Stimulated activated CD4-positive, alpha-beta T cell treated with anti-CD3 and anti-CD28 coated beads, TNF-alpha, amount 100 ng/mL, for 1 hour (primary cell): ENCODE measurements around the gene PRDM2.

Experiments
- DNase-seq, 3 donors: peaks; one replicate each; pipeline ENCODE4 v3.0.0-alpha.2; 2020; ENCODE audit warnings: low read depth in 3 of 3, low spot score in 1 of 3

PRDM2 gene

DNA sequence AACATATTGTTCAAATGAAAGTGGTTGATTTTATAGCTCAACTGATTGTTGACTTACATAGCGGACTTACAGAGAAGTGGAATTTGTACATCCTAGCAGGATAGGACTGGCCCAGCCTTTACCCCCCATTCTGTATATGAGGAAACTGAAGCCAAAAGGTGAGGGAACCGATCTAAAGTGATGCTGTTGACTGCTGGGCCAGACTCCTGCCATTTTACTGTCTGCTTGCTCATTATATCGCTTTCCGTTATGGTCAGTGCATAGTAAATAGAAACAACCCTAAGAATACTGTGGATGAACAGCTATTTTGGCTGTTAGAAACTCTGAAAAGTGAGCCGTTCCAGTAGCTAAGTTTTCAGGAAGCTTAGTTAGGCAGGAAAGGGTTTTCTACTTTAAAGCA, 31.9 kb downstream of the PRDM2 start:
- DNase-seq = no peak

DNA sequence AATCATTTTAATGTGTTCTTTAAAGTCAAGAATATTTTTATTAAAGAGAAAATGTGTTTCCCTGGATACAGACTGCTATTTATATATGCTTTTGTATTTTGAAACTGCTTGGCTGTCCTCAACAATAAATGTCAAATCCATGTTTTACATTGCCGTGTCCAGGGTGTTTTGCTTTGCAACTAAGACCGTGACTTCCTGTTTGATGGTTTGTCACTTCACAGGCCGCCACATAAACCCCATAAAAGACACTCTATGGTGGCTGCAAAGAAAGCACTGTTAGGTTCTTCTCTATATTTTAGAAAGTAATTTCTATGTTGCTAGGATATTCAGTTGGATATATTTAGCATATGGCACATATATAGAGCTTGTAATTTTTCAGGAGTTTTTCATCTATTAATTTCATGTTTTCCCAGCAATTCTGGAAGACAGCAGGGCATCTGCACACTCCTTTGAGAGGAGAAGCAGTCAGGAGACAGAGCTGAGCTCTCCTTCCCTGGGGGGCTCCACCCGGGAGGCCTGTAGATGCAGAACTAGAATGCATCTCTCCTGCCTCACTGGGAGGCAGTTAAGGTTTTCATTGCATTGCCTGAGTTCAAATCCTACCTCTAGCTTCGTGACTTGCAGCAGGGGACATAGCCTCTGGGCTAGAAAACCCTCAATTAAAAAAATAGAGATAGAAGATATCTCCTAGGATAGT, 33.1 kb downstream of the PRDM2 start:
- no peak for DNase-seq

DNA sequence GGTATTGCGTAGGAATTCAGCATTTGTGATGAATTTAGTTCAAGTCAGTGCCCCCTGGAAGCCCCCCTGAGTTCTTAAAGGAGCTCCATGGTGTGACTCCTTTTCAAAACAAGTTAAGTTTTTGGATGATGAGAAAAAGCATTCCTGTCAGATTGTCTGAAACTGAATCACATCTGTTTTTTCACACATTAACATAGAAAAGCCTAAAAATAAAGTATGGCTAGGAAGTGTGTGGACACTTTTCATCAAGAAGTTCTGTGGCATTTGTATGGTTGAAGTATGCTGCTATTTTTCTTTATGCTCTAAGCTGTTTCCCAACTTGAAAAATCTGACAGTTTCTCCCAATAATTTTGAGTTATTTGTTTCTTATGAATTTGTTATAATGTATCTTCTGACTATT, 33.7 kb downstream of the PRDM2 start:
- DNase-seq = no peak

DNA sequence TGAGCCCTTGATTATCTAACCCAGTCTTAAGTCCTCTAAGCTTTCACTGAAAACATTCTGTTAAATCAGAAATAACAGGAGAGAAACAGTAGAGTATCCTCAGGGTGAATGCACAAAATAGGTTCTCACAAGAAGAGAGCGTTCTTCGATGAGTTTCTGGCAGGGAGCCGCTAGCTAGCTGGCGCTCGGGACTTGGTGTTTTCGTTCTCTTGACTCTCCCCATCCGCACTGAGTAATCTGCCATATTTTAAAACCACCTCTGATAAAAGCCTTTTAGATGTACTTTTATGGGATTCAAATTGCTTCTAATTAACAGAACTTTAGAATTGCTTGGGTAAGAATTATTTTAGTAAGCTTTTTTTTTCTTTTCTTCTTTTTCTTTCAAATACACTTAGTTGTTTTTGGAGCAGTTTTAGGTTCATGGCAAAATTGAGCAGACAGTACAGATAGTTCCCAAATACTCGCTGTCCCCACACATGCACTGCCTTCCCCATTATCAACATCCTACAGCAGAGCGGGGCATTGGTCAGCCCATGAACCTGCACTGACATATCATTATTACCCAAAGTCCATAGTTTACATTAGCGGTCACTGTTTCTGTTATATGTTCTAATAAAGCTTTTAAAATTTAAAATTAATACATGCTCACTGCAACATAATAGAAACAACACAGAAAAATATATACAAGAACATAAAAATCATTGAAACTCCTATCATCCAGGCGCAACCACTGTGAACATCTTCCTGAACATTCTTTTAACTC, 35.4 kb downstream of the PRDM2 start:
- DNase-seq = no peak

DNA sequence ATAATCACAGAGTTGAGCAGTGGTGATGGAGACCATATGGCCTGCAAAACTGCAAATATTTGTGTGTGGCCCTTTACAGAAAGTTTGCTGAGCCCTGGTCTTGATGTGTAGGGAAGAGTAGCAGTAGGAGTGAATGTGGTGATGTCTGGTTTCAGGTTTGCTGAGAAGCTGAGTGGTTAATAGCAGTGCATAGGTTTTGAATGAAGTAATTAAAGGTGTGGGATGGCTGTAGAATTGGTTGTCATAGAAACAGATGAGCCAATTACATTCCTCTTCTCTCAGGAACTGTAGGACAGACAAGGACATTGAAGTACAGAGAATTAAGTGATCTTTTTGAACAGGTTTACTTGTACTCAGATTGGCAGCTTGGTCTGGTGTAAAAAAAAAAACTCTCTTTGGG, 37.4 kb downstream of the PRDM2 start:
- no peak for DNase-seq

DNA sequence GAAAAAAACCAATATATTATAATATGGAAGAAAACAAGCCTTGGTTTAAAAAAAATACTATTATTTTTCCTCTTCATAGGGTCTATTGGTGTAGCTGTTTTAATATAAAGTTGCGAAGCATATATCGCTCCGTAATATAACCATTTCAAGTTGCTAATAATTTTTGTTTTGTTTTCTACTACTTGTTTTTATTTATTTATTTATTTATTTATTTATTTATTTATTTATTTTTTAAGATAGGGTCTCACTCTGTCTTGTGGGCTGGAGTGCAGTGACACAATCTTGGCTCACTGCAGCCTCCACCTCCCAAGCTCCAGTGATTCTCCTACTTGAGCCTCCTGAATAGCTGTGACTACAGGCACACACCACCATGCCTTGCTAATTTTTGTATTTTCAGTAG, 46.4 kb downstream of the PRDM2 start:
- no peak for DNase-seq

DNA sequence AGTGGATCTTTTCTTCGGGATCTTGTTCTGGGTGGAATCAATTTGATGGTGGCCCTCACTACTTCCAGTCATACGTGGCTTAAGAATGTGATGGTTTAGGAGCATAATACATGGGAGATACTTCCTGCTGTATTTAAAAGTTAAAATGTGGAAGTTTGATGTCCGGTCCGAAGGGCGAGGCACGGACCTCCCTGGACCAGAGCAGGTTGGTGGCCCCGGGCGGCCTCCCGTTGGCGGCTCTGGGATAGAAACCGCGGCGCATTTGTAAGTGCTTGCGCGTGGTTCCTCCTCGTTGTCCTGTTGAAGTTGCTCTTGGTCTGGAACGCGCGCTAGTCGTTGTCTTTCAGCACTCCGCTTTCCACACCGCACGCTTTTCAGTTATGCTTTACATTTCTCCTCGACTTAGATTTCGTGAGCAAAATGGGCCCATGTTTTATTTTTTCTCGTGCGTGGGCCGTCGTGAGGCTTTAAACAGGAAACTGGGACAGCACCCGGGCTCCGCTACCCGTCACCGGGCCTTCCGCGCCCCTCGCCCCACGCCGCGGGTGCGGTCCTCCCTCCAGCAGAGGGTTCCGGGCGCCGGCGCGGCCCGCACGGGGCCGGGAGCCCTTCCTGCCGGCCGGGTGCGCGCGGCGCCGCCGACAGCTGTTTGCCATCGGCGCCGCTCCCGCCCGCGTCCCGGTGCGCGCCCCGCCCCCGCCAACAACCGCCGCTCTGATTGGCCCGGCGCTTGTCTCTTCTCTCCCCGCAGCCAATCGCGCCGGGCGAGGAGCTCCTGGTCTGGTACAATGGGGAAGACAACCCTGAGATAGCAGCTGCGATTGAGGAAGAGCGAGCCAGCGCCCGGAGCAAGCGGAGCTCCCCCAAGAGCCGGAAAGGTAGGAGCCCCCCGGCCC, 48.9 kb downstream of the PRDM2 start:
- DNase-seq = peak; percentile 84 to 94 (median 92)

DNA sequence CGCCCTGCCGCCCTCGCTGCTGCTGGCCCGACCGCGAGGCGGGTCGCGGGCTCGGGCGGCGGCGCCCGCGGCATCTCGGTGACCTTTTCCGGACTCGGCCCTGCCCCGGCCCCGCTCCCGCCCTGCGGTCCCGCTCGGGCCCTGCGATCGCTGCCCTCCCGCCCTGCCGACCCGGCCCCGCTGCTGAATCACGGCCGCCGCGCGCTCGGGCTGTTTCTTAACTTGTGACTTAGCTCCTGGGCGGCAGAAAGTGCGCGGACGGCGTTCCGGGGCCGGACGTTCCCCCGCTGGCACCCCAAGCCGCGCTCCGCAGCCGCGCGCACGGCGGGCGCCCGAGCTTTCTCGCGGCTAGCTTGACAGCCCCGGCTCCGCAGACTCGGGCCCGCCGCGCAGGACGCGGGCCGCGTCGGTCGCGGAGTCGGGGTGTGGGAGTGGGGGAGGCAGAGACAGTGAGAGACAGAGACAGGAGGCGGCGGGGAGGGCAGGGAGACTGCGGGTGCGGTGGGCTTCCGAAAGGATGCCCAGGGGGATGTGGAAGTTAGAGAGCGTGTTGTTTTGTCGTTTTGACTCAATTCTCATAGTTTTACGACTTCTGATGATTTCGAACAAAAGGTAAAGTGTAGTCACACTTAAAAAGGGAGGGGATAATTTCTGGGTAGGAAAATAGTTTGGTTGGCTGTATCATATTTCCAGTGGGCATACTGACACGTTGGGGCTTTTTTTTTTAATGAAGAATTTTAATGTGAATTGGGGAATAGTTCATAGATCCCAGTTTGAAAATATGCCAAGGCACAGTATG, 49.8 kb downstream of the PRDM2 start:
- peak in 1 of 3 donors; percentile 28 for DNase-seq

DNA sequence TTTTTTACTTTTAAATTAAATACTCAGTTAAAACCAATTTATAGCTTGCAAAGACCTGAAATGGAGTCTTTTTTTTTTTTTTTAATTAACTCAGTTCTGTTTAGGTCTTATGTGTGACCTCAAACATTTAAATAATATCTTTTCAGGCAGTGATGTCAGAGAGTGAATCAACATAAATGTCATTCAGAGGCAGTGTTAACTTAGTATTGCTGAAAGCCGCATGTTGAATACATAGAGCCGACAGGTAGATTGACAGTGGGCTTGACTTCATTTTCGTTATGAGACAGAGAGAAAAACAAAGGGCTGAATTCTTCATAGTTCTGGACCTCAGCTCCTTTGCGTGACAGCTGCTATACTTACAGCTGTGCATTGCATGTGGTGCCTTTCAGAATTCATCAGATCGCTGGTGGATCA, 51.5 kb downstream of the PRDM2 start:
- no peak for DNase-seq

DNA sequence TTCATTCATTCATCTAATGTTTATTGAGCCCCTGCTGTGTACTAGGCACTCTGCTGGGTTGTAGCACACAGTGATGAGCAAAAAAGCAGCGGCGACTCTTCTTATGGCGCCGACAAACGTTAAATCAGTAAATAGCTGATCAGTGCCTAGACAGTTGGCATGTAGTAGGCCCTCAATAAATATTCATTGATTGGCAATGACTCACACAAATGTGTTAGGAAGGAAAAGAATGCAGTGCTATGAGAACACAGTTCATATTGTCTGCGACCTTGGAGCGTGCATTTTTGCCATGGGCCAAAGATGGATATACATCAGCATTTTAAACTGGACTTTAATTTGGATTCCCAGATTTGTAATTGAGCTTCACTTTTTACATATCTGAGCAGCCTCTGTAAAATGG, 52.0 kb downstream of the PRDM2 start:
- DNase-seq = no peak

DNA sequence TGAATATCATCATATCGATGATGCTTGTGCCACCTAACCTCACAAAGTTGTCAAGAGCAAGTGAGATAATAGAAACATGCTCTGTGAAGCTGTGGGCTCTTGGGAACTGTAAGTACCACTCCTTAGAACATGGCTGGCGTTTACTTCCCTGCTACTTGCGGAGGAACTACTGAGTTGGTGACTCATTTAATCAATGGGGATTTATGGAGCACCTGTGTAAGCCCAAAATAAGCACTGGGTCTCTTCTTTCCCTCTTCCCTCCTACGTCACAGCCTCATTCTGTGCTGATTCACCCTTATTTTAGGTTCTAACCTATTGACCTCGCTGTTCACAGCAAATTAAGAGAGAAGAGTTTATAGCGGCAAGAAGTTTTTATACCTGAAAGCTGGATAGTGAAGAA, 52.9 kb downstream of the PRDM2 start:
- DNase-seq = no peak

DNA sequence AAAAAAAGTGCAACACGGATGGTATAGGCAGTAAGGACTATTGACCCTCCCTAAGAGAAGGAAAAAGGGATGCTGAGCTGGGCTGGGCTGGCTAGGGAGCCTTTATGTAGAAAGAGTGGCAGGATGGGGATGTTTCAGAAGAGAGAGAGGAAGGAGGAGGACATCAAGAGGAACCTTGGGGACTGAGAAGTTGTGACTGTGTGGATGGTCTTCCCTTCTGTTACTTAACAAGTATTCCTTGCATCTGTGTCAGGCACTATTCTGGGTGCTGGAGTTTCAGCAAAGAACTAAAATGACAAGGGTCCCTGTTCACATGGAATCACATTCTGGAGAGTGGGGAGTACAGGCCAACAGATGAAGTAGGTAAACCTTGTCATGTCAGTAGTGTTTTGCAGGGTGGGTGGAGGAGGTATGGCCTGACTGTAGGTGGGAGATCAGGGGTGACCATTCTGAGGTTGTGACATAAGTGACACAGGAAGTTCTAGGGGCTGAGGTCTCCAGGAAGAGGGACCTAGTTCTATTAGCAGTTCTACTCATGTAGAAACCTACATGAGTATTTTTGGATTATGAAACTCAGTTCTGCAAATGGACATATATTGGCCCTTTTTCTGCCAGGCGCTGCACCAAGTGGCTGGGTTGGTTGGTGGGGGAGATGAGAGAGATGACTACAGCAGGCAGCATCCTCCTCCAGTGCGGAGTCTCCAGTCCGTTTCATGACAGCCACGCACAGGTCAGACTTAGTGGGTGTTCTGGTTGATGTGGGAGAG, 53.8 kb downstream of the PRDM2 start:
- no peak for DNase-seq

DNA sequence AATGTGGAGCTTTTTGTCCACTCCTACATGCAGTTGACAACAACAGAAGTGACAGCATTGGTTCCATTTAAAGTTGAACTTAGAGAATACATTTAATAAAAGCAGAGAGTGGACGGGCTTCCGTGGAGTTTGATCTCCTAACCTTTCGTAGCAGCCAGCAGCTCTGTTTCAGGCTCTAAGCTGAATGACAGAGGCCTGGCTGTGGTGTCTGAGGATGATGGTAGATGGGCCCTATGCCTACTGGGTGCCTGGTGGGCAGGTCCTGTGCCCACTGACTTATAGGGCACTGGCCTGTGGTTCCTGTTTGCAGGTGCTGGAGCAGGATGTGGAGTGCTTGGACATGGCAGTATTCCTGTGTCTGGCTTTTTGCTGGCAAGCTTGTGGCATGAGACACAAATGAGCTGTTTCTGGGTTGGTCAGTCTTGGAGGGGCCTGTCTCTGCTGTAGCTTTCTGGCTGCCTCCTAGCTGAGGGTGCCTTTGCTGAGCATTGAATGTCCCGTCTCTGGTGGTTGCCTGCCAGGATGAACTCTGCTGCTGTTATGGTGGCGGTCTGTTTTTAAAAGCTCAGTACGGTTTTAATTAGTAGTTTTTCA, 54.6 kb downstream of the PRDM2 start:
- DNase-seq = no peak

DNA sequence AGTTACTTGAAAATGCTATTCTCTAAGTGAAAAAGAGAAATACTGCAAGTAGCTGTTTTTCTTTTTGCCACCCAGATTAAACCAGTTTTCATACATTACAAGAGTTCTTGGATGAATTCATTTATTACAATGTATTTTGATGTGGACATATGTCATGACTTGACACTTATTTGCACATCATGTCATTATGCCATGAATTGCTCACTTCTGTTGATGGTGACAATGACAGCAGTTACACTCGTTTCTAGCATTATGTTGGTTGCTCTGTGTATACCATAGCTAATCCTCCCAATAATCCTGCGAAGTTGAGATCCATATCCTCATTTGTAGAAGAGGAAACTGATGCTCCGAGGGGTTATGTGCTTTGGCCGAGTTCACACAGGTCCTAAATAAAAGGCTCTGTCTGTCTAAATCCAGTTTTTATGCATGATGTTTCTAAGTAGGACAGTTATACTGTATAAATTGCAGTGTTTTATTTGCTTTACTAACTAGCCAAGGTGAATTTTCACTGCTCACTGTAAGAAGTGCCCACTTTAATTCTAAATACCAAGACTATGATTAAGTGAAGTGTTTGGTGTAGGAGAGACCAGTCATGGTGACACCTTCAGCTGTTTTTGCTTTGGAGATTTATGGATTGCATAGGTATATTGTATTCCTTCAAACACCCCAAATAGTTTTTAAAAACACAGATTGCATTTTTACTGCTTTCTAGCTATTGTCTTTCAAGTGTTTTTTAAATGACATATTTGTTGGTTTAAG, 56.7 kb downstream of the PRDM2 start:
- DNase-seq = no peak

DNA sequence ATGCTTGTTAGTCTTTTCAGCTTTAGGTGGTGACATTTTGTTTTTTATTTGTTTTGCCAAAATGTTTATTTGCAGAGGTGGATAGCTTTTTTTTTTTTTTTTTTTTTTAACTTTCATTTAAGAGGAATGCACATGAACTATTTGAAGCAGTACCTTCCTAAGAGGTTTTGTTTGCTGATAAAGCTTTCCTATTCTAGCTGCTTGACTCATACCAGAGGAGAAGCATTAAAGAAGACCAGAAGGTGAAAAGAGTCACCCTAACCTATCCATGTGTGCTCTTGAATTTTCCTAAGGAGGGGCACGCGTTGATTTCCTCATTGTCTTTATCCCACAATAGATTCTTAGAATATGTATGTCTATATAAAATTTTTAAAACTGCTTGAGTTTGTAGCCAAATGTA, 57.7 kb downstream of the PRDM2 start:
- DNase-seq = no peak

DNA sequence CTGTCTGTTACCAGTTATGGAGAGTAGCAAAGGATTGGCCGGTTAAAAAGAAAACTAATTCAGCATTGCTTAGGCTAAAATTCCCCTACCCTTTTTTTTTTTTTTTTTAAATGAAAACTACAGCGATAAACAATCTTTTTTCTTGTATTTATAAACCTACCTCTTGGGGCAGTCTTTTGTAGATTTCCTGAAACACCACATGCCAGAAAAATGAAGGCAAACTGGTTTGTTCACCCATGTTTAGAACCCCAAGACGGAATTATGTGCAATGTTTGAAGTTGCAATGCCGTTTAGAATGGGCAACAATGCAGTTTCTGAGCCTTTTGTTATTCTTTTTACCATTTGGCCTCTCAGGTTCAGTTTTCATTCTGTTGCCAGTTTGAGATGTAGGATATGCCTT, 59.1 kb downstream of the PRDM2 start:
- no peak for DNase-seq

DNA sequence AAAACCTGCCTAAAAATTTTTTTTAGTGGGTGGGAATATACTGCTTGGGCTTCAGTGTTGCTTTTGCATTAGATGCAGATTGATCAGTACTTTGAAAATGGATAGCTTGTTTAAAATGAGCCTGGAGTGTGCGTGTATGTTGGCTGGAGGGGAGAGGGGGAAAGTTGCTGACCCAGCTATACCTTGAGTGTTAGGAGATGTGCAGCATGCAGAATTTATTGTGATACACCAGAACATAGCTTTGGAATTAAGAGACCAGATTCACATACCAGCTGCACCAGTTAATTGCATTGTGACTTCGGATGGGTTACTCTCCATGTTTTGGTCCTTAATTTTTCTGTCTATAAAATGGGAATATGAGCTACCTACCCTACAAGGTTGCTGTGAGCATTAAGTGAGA, 60.4 kb downstream of the PRDM2 start:
- no peak for DNase-seq

DNA sequence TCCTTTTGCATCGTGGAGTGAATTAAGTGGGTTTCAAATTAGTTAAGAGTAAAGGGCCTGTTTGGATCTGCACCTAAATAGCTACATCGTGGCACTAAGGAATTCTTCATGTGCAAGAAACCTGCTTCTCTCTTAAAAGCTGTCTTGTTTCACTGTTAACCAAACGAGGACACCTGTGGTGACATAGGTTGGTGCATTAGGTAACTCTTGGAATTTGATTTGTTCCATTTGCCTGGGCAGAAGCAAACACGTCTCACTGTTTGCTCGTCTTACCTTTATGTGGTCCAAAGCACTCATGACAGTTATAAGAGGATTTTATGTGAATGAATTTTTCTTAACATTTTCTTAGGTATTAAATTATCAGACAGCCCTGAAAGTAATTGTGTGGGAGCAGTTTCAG, 60.9 kb downstream of the PRDM2 start:
- DNase-seq = no peak

DNA sequence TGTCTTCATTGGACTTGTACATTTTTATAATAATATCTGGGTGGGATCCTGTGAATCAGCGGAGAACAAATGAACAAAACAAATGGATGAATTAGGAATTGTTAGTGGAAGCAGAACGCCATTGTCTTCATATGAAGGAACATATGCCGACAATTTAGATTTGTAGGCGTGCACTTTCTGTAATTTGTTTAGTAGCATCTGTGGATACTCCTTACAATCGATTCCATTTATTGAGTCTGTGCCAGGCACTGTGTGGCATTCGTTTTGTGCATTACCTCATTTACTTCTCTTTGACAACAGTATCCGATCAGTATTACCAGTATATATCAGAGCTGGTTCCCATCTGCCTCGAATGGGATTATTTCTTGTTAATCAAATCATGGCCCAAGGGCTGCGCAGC, 61.9 kb downstream of the PRDM2 start:
- DNase-seq = no peak
